Measurements from ENCODE around the gene KDM3B. TPM values are rescaled to one million over a fixed set of nuclear protein-coding genes. Genes with fewer than 3 reads are reported as not detected.

Gene KDM3B
- total and polyA plus RNA-seq, 9 of the 15 experiments (the other 6 are each of a cell fraction or from before 2014, with no cell fraction given): 13.8 to 62.8 (median 41.9) TPM

- TF ChIP-seq, protein P1, sequence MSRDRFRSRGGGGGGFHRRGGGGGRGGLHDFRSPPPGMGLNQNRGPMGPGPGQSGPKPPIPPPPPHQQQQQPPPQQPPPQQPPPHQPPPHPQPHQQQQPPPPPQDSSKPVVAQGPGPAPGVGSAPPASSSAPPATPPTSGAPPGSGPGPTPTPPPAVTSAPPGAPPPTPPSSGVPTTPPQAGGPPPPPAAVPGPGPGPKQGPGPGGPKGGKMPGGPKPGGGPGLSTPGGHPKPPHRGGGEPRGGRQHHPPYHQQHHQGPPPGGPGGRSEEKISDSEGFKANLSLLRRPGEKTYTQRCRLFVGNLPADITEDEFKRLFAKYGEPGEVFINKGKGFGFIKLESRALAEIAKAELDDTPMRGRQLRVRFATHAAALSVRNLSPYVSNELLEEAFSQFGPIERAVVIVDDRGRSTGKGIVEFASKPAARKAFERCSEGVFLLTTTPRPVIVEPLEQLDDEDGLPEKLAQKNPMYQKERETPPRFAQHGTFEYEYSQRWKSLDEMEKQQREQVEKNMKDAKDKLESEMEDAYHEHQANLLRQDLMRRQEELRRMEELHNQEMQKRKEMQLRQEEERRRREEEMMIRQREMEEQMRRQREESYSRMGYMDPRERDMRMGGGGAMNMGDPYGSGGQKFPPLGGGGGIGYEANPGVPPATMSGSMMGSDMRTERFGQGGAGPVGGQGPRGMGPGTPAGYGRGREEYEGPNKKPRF (IDR thresholded peaks at IDR 0.05; ENCODE audit: low read depth, low read length): no peak
- TF ChIP-seq CXXC5 (CRISPR knock-in tag; IDR thresholded peaks at IDR 0.05) (0 out of 2 replicates have a peak, but pooled peaks have one; percentile 6), TAF7 (tag; IDR thresholded peaks at IDR 0.05) (no peak), CCAR2 (IDR thresholded peaks at IDR 0.05; ENCODE audit: low read depth, low read length) (no peak), ZNF609 (CRISPR knock-in tag; IDR thresholded peaks at IDR 0.05; ENCODE audit: borderline replicate concordance) (peak; percentile 50; the same call in 1 of the 2 replicates)
- TF ChIP-seq, protein P2, sequence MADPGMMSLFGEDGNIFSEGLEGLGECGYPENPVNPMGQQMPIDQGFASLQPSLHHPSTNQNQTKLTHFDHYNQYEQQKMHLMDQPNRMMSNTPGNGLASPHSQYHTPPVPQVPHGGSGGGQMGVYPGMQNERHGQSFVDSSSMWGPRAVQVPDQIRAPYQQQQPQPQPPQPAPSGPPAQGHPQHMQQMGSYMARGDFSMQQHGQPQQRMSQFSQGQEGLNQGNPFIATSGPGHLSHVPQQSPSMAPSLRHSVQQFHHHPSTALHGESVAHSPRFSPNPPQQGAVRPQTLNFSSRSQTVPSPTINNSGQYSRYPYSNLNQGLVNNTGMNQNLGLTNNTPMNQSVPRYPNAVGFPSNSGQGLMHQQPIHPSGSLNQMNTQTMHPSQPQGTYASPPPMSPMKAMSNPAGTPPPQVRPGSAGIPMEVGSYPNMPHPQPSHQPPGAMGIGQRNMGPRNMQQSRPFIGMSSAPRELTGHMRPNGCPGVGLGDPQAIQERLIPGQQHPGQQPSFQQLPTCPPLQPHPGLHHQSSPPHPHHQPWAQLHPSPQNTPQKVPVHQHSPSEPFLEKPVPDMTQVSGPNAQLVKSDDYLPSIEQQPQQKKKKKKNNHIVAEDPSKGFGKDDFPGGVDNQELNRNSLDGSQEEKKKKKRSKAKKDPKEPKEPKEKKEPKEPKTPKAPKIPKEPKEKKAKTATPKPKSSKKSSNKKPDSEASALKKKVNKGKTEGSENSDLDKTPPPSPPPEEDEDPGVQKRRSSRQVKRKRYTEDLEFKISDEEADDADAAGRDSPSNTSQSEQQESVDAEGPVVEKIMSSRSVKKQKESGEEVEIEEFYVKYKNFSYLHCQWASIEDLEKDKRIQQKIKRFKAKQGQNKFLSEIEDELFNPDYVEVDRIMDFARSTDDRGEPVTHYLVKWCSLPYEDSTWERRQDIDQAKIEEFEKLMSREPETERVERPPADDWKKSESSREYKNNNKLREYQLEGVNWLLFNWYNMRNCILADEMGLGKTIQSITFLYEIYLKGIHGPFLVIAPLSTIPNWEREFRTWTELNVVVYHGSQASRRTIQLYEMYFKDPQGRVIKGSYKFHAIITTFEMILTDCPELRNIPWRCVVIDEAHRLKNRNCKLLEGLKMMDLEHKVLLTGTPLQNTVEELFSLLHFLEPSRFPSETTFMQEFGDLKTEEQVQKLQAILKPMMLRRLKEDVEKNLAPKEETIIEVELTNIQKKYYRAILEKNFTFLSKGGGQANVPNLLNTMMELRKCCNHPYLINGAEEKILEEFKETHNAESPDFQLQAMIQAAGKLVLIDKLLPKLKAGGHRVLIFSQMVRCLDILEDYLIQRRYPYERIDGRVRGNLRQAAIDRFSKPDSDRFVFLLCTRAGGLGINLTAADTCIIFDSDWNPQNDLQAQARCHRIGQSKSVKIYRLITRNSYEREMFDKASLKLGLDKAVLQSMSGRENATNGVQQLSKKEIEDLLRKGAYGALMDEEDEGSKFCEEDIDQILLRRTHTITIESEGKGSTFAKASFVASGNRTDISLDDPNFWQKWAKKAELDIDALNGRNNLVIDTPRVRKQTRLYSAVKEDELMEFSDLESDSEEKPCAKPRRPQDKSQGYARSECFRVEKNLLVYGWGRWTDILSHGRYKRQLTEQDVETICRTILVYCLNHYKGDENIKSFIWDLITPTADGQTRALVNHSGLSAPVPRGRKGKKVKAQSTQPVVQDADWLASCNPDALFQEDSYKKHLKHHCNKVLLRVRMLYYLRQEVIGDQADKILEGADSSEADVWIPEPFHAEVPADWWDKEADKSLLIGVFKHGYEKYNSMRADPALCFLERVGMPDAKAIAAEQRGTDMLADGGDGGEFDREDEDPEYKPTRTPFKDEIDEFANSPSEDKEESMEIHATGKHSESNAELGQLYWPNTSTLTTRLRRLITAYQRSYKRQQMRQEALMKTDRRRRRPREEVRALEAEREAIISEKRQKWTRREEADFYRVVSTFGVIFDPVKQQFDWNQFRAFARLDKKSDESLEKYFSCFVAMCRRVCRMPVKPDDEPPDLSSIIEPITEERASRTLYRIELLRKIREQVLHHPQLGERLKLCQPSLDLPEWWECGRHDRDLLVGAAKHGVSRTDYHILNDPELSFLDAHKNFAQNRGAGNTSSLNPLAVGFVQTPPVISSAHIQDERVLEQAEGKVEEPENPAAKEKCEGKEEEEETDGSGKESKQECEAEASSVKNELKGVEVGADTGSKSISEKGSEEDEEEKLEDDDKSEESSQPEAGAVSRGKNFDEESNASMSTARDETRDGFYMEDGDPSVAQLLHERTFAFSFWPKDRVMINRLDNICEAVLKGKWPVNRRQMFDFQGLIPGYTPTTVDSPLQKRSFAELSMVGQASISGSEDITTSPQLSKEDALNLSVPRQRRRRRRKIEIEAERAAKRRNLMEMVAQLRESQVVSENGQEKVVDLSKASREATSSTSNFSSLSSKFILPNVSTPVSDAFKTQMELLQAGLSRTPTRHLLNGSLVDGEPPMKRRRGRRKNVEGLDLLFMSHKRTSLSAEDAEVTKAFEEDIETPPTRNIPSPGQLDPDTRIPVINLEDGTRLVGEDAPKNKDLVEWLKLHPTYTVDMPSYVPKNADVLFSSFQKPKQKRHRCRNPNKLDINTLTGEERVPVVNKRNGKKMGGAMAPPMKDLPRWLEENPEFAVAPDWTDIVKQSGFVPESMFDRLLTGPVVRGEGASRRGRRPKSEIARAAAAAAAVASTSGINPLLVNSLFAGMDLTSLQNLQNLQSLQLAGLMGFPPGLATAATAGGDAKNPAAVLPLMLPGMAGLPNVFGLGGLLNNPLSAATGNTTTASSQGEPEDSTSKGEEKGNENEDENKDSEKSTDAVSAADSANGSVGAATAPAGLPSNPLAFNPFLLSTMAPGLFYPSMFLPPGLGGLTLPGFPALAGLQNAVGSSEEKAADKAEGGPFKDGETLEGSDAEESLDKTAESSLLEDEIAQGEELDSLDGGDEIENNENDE (IDR thresholded peaks at IDR 0.05; ENCODE audit: low read depth, low read length): peak; percentile 64
These were observed 113.0 kb downstream of the KDM3B start, which contains the start of gene EGR1 (continued) for GRCh38 chr5:138465261-138466124.
